HG03521 (cell line): ENCODE results near the gene SMIM1.
"Not testable (repeated sequence)": the region's sequence is repeated elsewhere in the genome, so short reads cannot be mapped to it uniquely, and the experiment has no call there.

Experiments used
- ATAC-seq: cut with Tn5 transposase; IDR thresholded peaks from one replicate; pipeline ENCODE4 v1.9.1; 2021; ENCODE audit warnings: mild to moderate bottlenecking, moderate library complexity; ENCODE audit not compliant: unreplicated experiment

The SMIM1 gene, protein sequence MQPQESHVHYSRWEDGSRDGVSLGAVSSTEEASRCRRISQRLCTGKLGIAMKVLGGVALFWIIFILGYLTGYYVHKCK

DNA sequence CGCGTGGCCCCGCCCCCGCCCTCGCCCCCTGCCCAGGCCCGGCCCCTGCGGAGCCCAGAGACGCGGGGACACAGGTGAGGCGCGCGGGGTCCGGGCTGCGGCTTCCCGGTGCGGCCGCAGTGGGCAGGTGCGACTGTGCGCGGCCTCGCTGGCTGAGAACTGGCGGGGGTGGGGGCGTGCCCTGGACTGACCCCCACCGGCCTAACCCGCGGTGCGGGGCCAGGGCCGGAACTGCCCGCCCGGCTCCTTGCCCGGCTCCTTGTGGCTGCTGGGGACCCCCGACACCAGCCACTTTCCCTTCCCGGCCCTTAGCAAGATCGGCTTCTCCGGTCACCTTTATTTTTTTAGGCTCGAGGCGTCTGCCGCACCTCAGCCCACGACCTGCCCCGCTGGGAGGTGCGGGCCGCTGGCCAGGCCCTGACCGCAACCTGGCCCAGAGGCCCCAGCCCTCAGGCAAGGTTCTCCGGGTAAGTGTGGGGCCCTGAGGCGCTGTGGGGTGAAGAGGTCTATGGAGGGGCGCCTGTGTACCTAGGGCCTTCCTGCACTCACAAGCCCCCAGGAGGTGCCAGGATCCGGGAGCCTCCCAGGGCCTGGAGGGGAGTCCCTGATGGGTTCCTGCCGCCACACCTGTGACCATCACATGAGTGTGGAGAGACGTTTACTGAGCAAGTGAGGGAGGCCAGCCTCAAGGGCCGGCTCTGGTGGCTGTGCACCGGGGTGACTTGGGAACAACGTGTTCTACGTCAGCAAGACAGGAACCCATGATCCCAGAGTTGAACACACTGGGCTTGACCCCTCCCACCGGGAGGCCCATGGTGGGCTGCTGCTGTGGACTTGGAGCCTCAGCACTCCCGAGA lies at the start of gene SMIM1:
Gene SMIM1, plus strand, starts transcription at position 35 of the 857 bp plus-strand sequence. CDS start 2,625 bp downstream, outside the sequence.
- no peak for ATAC-seq

DNA sequence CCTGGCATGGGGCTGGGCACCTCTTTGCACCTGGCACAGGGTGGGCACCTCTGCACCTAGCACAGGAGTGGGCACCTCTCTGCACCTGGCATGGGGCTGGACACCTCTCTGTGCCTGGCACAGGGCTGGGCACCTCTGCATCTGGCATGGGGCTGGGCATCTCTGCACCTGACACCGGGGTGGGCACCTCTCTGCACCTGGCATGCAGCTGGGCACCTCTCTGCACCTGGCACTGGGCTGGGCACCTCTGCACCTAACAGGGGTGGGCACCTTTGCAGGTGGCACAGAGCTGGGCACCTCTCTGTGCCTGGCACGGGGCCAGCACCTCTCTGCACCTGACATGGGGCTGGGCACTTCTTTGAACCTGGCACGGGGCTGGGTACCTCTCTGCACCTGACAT lies 49.7 kb upstream of the SMIM1 start:
- no peak for ATAC-seq

DNA sequence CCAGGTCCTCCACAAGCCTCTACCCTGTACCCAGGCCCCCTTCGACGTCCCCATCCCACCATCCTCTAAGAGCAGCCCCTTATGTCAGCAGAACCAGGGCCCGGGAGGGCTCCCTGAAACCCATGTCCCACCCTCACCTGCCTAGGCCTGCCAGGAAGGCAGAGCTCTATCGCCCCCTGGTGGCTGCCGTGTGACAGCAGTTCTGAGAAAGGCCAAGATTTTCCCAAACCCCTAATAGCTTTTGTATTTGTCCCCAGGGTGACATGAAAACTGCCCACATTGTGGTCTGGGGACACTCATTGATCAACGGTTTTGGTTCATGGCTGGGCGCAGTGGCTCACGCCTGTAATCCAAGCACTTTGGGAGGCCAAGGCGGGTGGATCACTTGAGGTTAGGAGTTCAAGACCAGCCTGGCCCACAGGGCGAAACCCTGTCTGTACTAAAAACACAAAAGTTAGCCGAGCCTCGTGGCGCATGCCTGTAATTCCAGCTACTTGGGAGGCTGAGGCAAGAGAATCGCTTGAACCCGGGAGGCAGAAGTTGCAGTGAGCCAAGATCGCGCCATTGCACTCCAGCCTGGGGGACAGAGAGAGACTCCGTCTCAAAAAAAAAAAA lies 48.0 kb upstream of the SMIM1 start:
- ATAC-seq: not testable (repeated sequence)

DNA sequence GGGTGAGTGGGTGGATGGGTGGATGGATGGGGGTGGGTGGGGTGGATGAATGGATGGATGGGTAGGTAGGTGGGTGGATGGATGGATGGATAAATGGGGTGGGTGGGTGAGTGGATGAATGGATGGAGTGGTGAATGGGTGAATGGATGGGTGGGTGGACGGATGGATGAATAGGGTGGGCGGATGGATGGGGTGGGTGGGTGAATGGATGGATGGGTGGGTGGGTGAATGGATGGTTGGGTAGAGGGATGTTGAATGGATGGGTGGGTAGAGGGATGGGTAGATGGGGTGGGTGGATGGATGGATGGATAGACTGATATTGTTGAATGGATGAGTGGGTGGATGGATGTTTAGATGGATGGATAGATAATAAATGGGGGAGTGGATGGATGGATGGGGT lies 47.2 kb upstream of the SMIM1 start:
- ATAC-seq: no peak

DNA sequence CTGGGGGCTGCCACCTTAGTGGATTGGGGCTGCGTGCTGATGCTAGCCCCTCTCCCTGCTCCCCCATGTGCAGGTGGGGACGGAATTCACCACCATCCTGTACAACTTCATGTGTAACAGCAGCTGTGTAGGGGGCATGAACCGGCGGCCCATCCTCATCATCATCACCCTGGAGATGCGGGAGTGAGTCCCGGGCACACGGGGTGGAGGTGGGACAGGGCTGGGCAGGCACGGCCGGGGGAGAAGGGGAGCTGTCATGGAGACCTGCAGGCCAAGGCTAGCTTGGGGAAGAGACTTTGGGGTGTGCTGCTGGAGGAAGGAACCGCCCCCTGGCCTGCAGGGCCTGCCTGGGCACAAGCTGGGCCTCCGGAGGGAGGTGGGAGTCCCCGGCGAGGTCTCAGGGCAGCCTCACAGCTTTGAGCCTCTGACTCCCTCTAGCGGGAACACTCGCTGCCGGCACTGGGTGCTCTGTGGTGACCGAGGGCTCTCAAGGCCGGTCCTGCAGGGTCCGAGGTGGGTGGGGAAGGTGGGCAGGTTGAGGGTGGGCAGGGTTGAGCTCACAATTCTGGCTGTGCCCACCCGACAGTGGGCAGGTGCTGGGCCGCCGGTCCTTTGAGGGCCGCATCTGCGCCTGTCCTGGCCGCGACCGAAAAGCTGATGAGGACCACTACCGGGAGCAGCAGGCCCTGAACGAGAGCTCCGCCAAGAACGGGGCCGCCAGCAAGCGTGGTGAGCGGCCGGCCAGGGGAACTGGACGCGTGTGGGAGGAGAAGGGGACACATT lies 45.3 kb upstream of the SMIM1 start:
- no peak for ATAC-seq

DNA sequence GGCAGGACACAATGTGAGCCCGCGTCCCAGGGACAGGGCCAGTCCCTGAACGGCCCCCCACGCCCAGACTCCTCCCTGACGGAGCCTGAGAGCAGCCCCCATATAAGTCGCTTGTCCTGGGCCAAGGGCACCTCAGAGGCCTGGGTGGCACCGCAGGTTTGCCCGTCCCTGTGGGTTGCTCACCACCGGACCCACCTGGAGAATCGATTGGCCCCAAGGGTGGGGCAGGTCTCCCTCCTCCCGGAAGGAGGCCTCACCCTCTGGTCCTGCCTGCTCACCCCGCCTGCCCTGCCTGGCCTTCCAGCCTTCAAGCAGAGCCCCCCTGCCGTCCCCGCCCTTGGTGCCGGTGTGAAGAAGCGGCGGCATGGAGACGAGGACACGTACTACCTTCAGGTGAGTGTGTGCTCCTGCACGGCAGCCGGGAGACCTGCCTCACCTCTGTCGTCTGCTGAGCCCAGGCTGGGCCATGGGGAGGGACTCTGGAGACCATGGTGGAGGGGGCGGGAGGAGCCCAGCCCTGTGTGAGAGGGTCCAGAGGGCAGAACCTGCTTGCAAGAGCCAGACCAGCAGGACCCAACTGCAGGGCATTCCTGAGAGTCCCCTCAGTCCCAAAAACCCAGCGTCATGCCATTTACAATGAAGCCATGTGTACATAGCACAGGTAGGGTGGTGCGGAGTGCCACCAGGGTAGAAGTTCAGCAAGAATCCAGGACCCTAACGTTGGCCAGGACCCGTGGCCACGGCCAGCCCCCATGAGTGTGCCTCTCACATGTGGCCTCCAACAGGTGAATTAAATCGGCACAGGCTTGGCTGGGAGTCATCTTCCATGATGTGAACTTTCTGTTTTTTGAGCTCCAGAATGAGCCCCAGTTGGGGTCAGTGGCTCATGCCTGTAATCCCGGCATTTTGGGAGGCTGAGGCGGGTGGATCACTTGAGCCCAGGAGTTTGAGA lies 44.4 kb upstream of the SMIM1 start:
- no peak for ATAC-seq

DNA sequence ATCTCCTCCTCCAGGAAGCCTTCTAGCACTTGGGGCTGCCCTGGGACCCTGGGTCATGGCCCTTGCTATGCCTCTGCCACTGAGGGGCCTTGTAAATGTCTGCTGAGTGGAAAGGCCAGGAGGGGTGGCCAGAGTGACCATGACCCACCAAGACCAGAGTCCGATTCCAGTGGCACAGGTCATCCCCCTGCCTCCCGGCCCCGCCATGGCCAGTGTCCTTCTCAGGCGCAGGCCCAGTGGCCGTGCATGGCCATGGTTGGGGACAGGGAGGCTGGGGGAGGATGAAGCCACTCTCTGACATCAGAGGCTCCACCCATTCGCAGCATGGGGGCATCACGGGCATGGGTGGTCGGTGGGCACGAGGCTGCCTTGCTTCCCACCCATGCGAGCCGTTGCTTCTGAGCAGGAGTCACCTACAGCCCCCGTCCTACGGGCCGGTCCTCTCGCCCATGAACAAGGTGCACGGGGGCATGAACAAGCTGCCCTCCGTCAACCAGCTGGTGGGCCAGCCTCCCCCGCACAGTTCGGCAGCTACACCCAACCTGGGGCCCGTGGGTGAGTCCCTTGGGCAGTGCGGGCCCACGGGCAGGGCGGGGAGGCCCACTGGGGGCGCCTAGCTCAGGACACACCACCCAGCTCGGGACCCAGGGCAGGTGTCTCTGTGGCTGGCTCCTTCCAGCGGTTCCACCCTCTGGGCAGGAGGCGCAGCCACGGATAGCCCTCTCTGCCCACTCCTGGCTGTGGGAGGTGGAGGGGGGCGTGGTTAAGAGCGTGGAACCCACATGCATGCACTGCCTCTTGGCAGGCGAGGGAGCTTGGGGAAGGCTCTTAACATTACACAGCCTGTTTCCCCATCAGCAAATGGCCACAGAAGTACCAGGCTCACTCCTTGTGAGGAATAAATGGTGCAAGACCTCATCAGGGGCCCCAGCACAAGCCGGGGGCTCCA lies 42.7 kb upstream of the SMIM1 start:
- ATAC-seq: no peak

DNA sequence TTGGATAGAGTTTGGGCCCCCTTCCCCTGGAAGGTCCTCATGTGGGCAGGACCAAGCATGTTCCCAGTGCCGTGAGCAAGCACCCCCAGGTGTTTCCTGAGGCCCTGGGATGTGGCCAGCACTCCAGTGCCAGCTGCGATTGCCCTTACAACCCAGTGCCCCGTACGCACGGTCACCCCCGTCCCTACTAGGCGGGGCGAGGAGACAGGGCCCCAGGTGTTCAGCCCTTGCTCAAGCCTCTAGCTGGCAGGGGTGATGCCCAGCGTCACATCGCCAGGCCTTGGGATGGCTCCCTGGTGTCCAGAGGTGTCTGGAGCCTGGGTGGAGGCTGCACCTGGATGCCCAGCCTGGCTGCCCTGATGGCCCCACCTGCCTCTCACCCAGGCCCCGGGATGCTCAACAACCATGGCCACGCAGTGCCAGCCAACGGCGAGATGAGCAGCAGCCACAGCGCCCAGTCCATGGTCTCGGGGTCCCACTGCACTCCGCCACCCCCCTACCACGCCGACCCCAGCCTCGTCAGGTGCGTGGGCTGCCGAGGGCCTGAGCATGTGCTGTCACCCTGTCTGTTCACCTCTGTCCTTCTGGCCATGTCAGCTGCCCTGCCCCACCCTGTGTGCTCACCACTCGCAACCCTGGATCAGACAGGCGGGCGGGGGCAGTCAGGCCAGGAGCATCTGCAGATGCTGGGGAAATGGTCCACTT lies 41.9 kb upstream of the SMIM1 start:
- ATAC-seq: no peak

DNA sequence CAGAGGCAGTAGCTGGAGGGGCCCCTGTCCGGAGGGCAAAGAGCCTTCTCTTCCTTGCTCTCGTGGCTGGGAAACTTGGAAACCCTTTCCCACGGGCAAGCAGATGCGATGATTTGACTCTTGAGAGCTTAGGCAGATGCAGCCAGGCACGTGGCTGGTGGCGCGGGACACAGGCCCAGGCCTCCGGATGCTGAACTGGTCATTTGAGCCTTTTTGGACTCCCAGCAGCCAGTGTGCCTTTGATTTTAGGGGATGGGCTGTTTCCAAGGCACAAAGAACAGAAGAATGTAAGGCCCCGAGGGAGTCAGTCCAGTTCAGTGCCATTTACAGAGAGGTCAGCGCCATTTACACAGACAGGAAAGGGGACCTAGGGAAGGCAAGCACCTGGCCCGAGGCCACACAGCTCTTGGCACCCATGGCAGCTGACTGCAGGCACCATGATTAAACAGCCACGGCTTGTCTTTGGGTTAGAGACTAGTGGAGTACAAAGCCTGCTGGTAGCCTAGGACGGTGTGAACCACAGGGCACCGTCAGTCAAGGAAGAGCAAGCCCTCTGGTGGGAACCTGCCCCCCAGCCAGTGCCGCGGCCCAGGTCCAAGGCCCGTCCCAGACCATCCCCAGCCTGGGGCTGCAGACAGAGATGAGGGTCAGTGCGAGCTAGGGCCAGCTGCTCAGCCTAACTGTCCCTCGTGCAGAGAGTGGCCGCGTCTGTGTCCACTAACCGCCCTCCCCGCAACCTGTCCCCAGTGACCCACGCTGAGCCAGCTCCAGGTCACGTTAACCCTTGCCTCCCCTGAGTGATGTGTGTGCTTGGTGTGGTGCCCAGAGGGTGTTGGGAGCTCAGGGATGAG lies 40.7 kb upstream of the SMIM1 start:
- no peak for ATAC-seq

DNA sequence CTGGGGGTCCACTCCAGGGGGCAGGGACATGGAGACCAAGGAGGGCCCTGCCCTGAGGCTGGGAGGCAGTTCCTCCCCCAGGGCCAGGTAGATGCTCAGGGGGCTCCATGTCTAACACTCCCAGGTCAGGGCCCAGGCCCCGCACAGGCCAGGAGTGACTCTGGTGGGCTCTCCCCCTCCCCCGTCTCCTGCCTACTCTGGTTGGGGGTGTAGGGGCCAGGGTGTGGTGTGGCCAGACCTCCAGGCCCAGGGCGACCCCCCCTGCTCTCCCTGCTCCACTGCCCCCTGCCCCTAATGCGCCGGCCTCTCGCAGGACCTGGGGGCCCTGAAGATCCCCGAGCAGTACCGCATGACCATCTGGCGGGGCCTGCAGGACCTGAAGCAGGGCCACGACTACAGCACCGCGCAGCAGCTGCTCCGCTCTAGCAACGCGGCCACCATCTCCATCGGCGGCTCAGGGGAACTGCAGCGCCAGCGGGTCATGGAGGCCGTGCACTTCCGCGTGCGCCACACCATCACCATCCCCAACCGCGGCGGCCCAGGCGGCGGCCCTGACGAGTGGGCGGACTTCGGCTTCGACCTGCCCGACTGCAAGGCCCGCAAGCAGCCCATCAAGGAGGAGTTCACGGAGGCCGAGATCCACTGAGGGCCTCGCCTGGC lies 40.0 kb upstream of the SMIM1 start:
- no peak for ATAC-seq

DNA sequence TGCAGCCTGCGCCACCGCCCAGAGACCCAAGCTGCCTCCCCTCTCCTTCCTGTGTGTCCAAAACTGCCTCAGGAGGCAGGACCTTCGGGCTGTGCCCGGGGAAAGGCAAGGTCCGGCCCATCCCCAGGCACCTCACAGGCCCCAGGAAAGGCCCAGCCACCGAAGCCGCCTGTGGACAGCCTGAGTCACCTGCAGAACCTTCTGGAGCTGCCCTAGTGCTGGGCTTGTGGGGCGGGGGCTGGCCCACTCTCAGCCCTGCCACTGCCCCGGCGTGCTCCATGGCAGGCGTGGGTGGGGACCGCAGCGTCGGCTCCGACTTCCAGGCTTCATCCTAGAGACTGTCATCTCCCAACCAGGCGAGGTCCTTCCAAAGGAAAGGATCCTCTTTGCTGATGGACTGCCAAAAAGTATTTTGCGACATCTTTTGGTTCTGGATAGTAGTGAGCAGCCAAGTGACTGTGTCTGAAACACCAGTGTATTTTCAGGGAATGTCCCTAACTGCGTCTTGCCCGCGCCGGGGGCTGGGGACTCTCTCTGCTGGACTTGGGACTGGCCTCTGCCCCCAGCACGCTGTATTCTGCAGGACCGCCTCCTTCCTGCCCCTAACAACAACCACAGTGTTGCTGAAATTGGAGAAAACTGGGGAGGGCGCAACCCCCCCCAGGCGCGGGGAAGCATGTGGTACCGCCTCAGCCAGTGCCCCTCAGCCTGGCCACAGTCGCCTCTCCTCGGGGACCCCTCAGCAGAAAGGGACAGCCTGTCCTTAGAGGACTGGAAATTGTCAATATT lies 39.3 kb upstream of the SMIM1 start:
- no peak for ATAC-seq

DNA sequence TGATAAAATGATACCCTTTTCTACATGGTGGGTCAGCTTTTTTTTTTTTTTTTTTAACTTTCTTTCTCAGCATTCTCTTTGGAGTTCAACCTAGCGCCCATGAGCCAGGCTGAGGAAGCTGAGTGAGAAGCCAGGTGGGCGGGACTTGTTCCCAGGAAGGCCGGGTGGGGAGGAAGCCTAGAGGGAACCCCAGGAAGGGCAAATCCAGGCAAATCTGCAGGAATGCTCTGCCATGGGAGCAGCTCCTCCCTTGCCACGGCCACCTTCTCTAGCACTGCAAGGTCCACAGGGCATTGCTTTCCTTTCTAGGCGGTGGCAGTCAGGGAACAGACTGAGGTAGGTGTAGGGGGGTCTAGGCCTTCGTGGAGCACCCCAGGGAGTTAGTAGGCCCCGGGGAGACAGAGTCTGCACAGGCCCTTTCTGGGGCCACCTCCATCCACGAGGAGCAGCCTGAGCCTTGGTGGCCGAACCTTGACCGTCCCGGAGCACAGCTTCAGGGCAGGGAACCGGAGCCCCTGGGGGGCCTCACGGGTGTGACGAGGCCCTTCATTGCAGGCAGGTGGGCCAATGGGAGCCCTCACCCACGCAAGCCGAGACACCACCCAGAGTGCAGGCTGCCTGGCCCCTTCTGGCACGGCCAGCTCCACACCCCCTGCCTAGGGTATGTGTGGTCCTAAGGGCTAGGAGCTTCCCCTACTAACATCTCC lies 38.5 kb upstream of the SMIM1 start:
- no peak for ATAC-seq

DNA sequence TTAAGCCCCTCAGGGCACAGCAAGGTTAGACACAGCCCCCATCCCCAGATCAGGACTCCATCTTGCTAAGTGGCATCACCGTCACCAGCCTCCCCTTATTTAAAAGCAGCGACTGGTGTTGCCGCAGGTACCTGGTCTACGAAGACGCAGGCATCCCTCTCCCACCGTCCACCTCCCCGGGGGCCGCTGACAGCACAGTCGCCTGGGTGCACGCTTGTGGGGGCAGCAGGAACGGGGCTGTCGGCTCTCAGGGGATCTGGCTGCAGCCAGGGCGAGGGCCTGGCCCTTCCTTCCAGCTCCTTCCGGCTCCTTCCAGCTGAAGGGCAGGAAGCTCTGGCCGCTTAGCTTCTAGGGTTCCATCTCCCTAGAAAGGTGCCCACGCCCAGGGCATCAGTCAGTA lies 37.9 kb upstream of the SMIM1 start:
- no peak for ATAC-seq

DNA sequence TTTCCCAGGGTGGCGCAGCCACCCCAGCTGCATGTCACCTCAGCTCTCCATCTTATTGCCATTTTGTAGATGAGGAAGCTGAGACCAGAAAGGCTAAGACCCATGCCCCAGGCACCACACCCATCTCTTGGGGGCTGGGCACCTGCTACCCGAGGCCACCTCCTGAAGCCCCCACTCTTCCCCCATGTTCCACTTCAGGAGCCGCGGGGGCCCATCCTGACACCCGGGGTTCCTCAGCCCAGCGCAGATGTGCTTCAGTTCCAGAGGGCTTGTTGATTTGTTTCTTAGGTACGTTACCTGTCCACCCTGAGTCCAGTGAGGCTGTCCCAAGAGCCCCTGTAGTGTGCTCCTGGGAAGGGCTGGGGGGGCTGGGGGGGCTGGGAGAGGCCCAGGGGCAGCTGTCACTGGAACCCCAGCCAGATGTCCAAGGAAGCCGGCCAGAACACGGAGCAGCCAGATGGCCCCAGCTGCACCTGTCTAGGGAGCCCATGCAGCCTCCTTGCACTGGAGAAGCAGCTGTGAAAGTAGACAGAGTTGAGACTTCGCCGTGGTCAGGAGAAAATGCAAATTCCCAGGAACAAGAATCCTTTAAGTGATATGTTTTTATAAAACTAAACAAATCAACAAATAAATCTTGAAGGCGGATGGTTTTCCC lies 37.4 kb upstream of the SMIM1 start:
- ATAC-seq: no peak

DNA sequence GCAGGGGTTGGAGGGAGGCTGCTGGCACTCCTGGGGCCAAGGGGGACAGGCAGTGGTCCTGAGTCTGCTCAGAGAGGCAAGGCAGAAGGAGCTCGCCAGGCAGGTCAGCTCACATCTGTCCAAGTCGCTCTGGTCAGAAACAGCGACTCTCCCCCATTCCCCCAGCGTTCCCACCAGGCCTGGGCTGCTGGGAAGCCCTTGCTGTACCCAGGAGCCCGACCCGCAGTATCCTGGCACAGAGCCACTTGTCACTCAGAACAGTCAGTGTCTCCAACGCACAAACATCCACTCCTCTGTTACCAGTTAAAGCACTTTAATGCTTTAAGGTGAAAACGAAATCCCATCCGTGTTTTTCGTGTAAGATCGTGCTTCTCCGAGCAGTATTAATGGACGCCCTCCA lies 36.9 kb upstream of the SMIM1 start:
- no peak for ATAC-seq
